ENCODE results near the gene CD48.
"Not testable (repeated sequence)": the region's sequence is repeated elsewhere in the genome, so short reads cannot be mapped to it uniquely, and the experiment has no call there.

Gene CD48

GRCh38 chr1:160672789-160673695, 38.6 kb downstream of the CD48 start:
- no peak for DNase-seq

- no peak for DNase-seq
These were observed 39.8 kb downstream of the CD48 start for GRCh38 chr1:160671603-160672517.

GRCh38 chr1:160670701-160671100, 40.9 kb downstream of the CD48 start:
- no peak for DNase-seq

DNA sequence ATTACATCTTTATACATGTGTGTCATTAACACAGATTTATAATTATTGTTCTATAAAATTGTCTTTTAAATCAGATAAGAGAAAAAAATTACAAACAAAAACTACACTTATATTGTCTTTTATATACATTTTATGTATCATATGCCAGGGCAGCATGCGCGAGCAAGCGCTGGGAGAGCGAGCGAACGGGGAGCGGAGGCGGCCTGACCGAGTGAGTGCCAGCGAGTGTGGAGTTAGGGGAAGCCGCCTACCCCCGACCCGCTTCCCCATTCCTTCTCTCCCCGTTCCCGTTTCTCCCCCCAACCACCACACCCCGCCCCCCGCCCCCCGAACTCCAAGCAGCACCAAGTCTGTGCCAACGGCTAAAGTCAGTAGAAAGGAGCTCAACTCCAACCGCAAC, 41.8 kb downstream of the CD48 start:
- DNase-seq, result no peak

GRCh38 chr1:160669276-160669675, 42.3 kb downstream of the CD48 start:
- no peak for DNase-seq

DNA sequence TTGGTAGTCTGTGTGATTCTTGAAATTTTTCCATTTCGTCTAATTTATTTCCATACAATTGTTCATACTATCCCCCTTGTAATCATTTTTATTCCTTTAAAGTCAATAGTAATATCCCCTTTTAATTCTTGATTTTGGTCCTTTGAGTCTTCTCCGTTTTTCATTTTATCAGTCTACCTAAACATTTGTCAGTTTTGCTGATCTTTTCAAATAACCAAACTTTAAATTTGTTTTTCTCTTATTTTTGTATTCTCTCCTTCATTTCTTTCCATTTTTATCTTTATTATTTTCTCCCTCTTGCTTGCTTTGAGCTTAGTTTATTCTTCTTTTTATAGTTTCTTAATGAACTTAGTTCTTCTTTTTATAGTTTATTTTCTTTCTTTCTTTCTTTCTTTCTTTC, 43.7 kb downstream of the CD48 start:
- DNase-seq, result no peak

GRCh38 chr1:160666079-160666442, 45.6 kb downstream of the CD48 start:
- no peak for DNase-seq

- no peak for DNase-seq
These were observed 46.1 kb downstream of the CD48 start for GRCh38 chr1:160665330-160666078.

DNA sequence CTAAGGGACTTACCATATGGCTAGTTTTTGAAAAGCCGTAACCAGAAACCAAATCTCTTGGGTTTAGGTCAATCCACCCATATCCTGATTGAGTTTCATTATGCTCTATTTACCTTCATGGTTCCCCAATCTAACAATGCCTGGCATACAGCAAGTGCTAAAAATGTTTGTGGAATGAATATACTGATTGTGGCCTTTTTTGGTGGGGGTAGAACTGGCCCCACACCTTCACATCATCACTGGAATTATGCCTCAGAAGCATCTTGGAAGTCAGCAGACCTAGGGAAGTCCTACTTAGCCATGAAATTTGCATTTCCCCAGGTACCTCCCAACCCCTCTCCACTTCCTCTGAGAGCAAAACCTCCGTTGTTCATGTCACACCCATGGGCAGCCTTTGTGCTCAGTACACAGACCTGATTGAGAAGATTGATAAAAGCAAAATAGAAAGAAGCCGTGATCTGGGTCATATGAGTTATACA, 47.0 kb downstream of the CD48 start:
- no peak for DNase-seq

- DNase-seq, result no peak
These were observed 48.7 kb downstream of the CD48 start for GRCh38 chr1:160662910-160663309.

DNA sequence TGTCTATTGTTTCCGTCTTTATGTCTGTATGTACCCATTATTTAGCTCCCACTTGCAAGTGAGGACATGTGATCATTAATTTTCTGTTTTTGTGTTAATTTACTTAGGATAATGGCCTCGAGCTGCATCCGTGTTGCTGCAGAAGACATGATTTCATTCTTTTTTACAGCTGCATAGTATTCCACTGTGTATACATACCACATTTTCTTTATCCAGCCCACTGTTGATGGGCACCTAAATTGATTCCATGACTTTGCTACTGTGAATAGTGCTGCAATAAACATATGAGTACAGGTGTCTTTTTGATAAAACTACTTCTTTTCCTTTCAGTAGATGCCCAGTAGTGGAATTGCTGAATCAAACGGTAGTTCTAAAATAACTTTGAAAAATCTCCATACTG, 52.1 kb downstream of the CD48 start:
- DNase-seq, result no peak

DNA sequence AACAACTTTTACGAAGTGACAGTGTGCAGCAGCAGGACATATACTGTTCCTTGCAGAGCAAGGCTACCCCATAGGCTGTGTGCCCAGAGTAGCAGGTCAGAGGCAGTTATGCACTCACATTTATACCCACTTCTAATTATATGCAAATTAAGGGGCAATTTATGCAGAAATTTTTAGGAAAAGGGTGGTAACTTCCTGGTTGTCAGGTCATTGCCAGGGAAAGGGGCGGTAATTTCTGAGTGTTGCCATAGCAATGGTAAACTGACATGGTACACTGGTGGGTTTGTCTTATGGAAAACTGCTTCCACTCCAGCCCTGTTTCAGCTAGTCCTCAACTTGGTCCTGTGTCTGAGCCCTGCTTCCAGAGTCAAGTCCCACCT, 52.8 kb downstream of the CD48 start:
- no peak for DNase-seq

- no peak for DNase-seq
These were observed 53.3 kb downstream of the CD48 start for GRCh38 chr1:160658162-160658813.

- no peak for DNase-seq
These were observed 54.3 kb downstream of the CD48 start for GRCh38 chr1:160657250-160657781.

DNA sequence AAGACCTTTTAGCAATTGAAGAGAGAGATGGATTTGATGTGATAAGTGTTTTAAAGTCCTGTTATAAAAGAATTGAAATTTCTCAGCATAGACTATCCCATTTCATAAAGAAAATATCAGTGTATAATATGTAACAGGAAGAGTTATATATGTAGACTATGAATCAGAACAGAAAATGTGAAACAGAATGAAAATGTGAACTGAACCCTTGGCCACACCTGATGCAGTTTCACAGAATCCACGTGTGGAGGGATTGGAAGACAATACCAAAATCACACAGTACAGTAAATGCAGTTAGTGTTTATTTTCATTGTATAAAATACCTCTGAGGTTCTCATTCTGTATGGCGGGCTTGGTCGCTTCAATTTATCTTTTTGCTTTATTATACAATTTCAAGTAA, 54.9 kb downstream of the CD48 start:
- no peak for DNase-seq

GRCh38 chr1:160653620-160654016, 58.0 kb downstream of the CD48 start:
- no peak for DNase-seq

GRCh38 chr1:160652924-160653619, 58.5 kb downstream of the CD48 start:
- no peak for DNase-seq

DNA sequence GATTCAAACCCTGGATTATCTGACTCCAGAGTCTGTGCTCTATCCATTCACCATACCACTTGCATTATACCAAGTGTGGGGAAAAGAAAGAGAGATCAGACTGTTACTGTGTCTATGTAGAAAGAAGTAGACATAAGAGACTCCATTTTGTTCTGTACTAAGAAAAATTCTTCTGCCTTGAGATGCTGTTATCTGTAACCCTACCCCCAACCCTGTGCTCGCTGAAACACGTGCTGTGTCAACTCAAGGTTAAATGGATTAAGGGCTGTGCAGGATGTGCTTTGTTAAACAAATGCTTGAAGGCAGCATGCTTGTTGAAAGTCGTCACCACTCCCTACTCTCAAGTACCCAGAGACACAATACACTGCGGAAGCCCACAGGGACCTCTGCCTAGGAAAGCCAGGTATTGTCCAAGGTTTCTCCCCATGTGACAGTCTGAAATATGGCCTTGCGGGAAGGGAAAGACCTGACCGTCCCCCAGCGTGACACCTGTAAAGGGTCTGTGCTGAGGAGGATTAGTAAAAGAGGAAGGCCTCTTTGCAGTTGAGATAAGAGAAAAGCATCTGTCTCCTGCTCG, 59.5 kb downstream of the CD48 start:
- not testable (repeated sequence) for DNase-seq

DNA sequence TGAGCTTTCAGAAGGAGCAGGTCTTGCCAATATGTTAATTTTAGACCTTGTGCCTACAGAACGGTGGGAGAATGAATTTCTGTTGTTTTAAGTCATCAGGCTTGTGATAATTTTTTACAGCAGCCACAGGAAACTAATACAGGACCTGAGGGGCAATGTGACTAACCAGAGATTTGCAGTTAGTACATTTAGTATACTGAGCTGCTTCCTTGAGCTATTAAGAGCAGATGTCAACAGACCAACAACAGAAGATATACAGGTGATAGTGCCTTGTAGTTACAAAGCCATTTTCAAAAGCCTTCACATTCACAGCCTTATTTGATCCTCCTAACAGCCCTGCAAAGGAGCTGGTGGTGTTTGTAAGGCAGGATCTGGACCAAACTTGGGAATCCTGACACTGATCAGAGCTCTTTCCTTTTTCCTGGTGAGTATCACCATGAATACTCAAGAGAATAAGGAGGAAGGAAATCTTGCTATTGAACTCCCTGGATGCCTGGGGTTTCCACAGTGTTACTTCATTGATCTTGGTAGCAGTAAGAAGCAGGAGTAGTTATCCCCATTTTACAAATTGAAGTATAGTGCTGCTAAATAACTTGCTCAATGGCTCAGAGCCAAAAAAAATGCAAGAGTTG, 60.1 kb downstream of the CD48 start:
- DNase-seq, result no peak

GRCh38 chr1:160647329-160647720, 64.3 kb downstream of the CD48 start:
- no peak for DNase-seq
